Lung (tissue), 12 donors: Measurements from ENCODE around the gene PODXL. TPM values are rescaled to one million over a fixed set of nuclear protein-coding genes. Genes with fewer than 3 reads are reported as not detected.
"Not testable (repeated sequence)": the region's sequence is repeated elsewhere in the genome, so short reads cannot be mapped to it uniquely, and the experiment has no call there.

Experiments
- ATAC-seq: fragments of 200-7000 bp; cut with Tn5 transposase; one replicate; pipeline ENCODE4 v1.9.1; 2020; ENCODE audit warnings: moderate number of reproducible peaks; ENCODE audit not compliant: insufficient read depth, low FRiP score
- DNase-seq, 3 donors: peaks; one replicate each; pipeline ENCODE4 v3.0.0-alpha.2; 2013 to 2017
- H3K27ac ChIP-seq, 2 donors: one replicate each; pipeline ENCODE4 v1.5.1; 2013; ENCODE audit warnings: mild to moderate bottlenecking in 2 of 2, moderate library complexity in 2 of 2, control low read depth in 1 of 2, inconsistent platforms in 1 of 2, low read depth in 1 of 2, low read length in 1 of 2
- H3K27me3 ChIP-seq, 3 donors: one replicate each; pipeline ENCODE4 v1.5.1; 2013; ENCODE audit warnings: low read length in 2 of 3; ENCODE audit not compliant: control insufficient read depth in 3 of 3, insufficient read depth in 3 of 3
- H3K36me3 ChIP-seq, 4 donors: one replicate each; pipeline ENCODE4 v1.5.1; 2013; ENCODE audit warnings: low read length in 4 of 4, mild to moderate bottlenecking in 1 of 4, moderate library complexity in 1 of 4; ENCODE audit not compliant: control insufficient read depth in 4 of 4, insufficient read depth in 4 of 4
- H3K4me1 ChIP-seq, 5 donors: one replicate each; pipeline ENCODE4 v1.5.1; 2013; ENCODE audit warnings: low read length in 5 of 5, mild to moderate bottlenecking in 2 of 5, moderate library complexity in 1 of 5; ENCODE audit not compliant: control insufficient read depth in 5 of 5, insufficient read depth in 5 of 5
- H3K4me3 ChIP-seq: one replicate; pipeline ENCODE4 v1.5.1; 2013; ENCODE audit warnings: mild to moderate bottlenecking, control low read depth, moderate library complexity
- H3K9ac ChIP-seq, 2 donors: one replicate each; pipeline ENCODE4 v1.5.1; 2013; ENCODE audit warnings: low read length in 2 of 2, control low read depth in 1 of 2; ENCODE audit not compliant: insufficient read depth in 1 of 2
- H3K9me3 ChIP-seq, 4 donors: one replicate each; pipeline ENCODE4 v1.5.1; 2013; ENCODE audit warnings: low read length in 3 of 4, mild to moderate bottlenecking in 1 of 4, moderate library complexity in 1 of 4; ENCODE audit not compliant: control insufficient read depth in 4 of 4, insufficient read depth in 3 of 4
- WGBS, 2 donors: extraction: QIAGEN DNeasy Blood & Tissue Kit; methylation state at CpG; one replicate each; pipeline ENCODE4 v1.1.7; 2013; 5-methylcytosine and 5-hydroxymethylcytosine counted together
- polyA plus RNA-seq, 2 donors: library from polyadenylated mRNA; stranded (reverse); fragments of 200-250 nt; gene quantifications; one replicate each; pipeline ENCODE4 v1.2.1, GENCODE V29; 2013
- total RNA-seq, 2 donors: library from RNA; depleted of rRNA in 1 of 2; stranded (reverse); fragments of >200 nt in 1 of 2; gene quantifications; one replicate each; pipeline ENCODE4 v1.2.1, GENCODE V29; 2014 to 2021
- TF ChIP-seq, protein P1 (sequence below): IDR thresholded peaks from 2 replicates; pipeline ENCODE4 v1.5.1; 2012; ENCODE audit warnings: mild to moderate bottlenecking; ENCODE audit errors: control extremely low read depth, extremely low read depth
- donor health status: control.
- donor health status: control.
- donor health status: Bipolar disorder and iron deficiency.
- donor health status: healthy.
- donor health status: DM: yes; HTN: yes; CAD: no.

PODXL gene
- total and polyA plus RNA-seq, 4 donors = 24.3 to 133 (median 57.6) TPM

DNA sequence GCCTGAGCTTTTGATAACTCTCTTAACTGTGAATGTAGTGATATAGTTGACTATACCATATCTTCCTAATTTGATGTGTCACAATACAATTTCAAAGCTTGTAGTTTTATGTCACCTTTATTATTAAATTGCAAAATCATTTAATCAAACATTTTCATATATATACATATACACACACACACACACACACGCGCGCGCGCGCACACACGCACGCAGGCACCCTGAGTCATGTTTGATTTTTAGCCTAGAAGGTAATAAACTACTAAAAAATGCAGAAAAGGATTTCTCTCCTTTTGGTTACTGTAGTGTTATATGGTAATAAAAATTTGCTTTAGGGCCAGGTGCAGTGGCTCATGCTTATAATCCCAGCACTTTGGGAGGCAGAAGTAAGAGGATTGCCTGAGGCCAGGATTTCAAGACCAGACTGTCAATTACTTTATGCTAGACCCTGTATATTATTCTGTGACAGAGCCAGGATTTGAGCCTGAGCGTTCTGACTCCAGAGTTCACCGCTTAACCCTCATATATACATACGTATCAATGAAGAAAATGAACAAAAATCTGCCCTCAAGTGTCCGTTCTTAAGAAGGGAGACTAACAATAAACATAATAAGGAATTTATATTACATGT lies 89.6 kb downstream of the PODXL start:
- WGBS, 2 donors = 88 to 98% methylated on average over 12 of the region's 12 CpGs
- ATAC-seq = no peak
- TF ChIP-seq, protein P1, sequence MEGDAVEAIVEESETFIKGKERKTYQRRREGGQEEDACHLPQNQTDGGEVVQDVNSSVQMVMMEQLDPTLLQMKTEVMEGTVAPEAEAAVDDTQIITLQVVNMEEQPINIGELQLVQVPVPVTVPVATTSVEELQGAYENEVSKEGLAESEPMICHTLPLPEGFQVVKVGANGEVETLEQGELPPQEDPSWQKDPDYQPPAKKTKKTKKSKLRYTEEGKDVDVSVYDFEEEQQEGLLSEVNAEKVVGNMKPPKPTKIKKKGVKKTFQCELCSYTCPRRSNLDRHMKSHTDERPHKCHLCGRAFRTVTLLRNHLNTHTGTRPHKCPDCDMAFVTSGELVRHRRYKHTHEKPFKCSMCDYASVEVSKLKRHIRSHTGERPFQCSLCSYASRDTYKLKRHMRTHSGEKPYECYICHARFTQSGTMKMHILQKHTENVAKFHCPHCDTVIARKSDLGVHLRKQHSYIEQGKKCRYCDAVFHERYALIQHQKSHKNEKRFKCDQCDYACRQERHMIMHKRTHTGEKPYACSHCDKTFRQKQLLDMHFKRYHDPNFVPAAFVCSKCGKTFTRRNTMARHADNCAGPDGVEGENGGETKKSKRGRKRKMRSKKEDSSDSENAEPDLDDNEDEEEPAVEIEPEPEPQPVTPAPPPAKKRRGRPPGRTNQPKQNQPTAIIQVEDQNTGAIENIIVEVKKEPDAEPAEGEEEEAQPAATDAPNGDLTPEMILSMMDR = no peak
- H3K27me3 ChIP-seq = no peaks in the 10 kb centered on the region
- H3K9me3 ChIP-seq = no peaks in the 10 kb centered on the region
- peaks cover 16 to 35% (median 27%) of the 10 kb centered on the region in 4 donors for H3K36me3 ChIP-seq
- peaks cover 0 to 4% (median 0%) of the 10 kb centered on the region in 5 donors for H3K4me1 ChIP-seq
- no peak overlapping the region for H3K27ac ChIP-seq
- no peak overlapping the region for H3K9ac ChIP-seq
- H3K4me3 ChIP-seq = no peak overlapping the region
- no peak for DNase-seq

DNA sequence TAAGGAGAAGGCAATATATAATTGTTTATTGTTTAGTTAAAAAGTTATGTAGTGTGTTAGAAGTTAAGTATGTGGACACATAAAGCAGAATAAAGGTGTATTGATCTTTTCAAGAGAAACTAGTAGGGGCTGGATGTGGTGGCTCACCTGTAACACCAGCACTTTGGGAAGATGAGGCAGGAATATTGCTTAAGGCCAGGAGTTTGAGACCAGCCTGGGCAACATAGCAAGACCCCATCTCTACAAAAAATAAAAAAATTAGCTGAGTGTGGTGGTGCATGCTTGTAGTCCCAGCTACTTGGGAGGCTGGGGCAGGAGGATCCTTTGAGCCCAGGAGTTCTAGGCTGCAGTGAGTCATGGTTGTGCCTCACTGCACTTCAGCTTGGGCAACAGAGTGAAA lies 93.7 kb downstream of the PODXL start:
- DNase-seq, H3K4me3 ChIP-seq, H3K9ac ChIP-seq, H3K4me1 ChIP-seq, H3K27ac ChIP-seq, H3K27me3 ChIP-seq, H3K9me3 ChIP-seq, ATAC-seq: not testable (repeated sequence)
- H3K36me3 ChIP-seq = peaks cover 7 to 21% (median 15%) of the 10 kb centered on the region in 4 donors

DNA sequence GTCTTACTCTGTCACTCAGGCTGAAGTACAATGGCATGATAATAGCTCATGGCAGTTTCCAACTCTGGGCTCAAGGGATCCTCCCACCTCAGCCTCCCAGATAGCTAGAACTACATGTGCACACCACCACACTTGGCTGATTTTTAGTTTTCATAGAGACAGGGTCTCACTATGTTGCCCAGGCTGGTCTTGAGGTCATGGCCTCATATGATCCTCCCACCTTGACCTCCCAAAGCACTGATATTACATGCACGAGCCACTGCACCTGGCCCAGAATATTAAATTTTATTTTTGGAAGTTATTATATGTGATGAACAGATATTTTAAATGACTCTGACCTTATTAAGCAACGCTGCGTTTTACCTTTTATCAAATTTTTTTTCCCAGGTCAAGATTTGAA lies 94.4 kb downstream of the PODXL start:
- Histone ChIP-seq H3K9me3 (no peaks in the 10 kb centered on the region), H3K4me1 (no peaks in the 10 kb centered on the region), H3K27ac (no peak overlapping the region), H3K27me3 (no peaks in the 10 kb centered on the region), H3K9ac (no peak overlapping the region), H3K36me3 (peaks cover 6 to 18% (median 11%) of the 10 kb centered on the region in 4 donors), H3K4me3 (no peak overlapping the region)
- DNase-seq (no peak), ATAC-seq (no peak)
- 97 to 98% methylated on average over 3 of the region's 3 CpGs for WGBS, 2 donors
- TF ChIP-seq, protein P1 = no peak

DNA sequence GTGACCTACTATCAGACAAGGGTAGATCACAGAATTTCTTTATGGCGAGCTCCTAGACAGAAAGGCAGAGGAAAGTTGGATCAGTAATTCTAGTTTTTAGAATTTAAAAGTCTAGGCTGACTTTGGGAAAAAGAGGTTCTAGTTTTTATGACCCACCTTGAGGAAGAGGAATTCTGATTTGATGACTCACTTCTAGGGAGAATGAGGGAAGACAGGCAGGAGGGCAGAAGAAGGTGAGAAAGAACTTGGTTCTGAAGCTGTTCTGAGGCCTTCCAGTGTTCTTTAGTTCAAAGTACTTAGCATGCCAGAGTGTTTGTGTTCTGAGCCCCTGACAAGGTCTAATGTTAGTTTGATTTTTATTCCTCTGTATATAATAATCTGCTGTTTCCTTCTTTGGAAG lies 97.2 kb downstream of the PODXL start:
- no peak overlapping the region for H3K27ac ChIP-seq
- TF ChIP-seq, protein P1 = no peak
- no peaks in the 10 kb centered on the region for H3K9me3 ChIP-seq
- H3K4me3 ChIP-seq = no peak overlapping the region
- 99 to 100% methylated on average over 1 of the region's 1 CpG for WGBS, 2 donors
- ATAC-seq (no peak), DNase-seq (no peak)
- H3K9ac ChIP-seq = no peak overlapping the region
- no peaks in the 10 kb centered on the region for H3K27me3 ChIP-seq
- H3K36me3 ChIP-seq = peaks cover 5 to 16% (median 8%) of the 10 kb centered on the region in 4 donors
- H3K4me1 ChIP-seq = no peaks in the 10 kb centered on the region
